Vagina (tissue), 2 donors: ENCODE data around the gene GALNT15. TPM values are rescaled to one million over a fixed set of nuclear protein-coding genes. Genes with fewer than 3 reads are reported as not detected.
A peak's percentile ranks its signal among the peaks of the same experiment; 100 is the strongest.

Experiments
- DNase-seq, 2 donors: peaks; one replicate each; pipeline ENCODE4 v3.0.0-alpha.2; 2017; ENCODE audit errors: extremely low spot score in 2 of 2
- H3K27ac ChIP-seq: fragments of 200-600 bp; sonication (generic); one replicate; pipeline ENCODE4 v1.5.1; 2019
- H3K27me3 ChIP-seq: fragments of 200-600 bp; sonication (generic); one replicate; pipeline ENCODE4 v1.5.1; 2019
- H3K36me3 ChIP-seq, 2 donors: fragments of 200-600 bp; sonication (generic); one replicate each; pipeline ENCODE4 v1.5.1; 2017 to 2019
- H3K4me1 ChIP-seq: fragments of 200-600 bp; sonication (generic); one replicate; pipeline ENCODE4 v1.5.1; 2019
- H3K4me3 ChIP-seq, 2 donors: fragments of 200-600 bp; sonication (generic); 1 replicate in 1 of 2; 2 replicates in 1 of 2; pipeline ENCODE4 v1.5.1; 2016 to 2019
- H3K9me3 ChIP-seq: fragments of 200-600 bp; sonication (generic); one replicate; pipeline ENCODE4 v1.5.1; 2019
- CTCF ChIP-seq, 3 experiments: fragments of 450-650 bp in 2 of 3; fragments of 200-600 bp in 1 of 3; sonication (generic) in 1 of 3; IDR thresholded peaks; one replicate each; pipeline ENCODE4 v1.5.1; 2017 to 2019; ENCODE audit warnings: antibody characterized with exemption in 3 of 3, mild to moderate bottlenecking in 2 of 3, moderate library complexity in 2 of 3
- POLR2A ChIP-seq, 2 donors: fragments of 450-650 bp; IDR thresholded peaks; one replicate each; pipeline ENCODE4 v1.6.1; 2017; ENCODE audit warnings: antibody characterized with exemption in 2 of 2, mild to moderate bottlenecking in 2 of 2, moderate library complexity in 2 of 2
- POLR2AphosphoS5 ChIP-seq, 2 donors: sonication (generic); formaldehyde crosslinking; IDR thresholded peaks; one replicate each; pipeline ENCODE4 v1.9.0; 2017; ENCODE audit warnings: antibody characterized with exemption in 2 of 2, mild to moderate bottlenecking in 2 of 2, low read depth in 1 of 2; ENCODE audit not compliant: insufficient read depth in 1 of 2
- intact Hi-C: fragments of 100-400 bp; cut with DNase I; formaldehyde crosslinking; loops from one replicate; pipeline ENCODE4 v1.15.1; 2023
- total RNA-seq: library from RNA; depleted of rRNA; stranded (reverse); fragments of >200 nt; gene quantifications from one replicate; pipeline ENCODE4 v1.2.3, GENCODE V29; 2016

GALNT15 gene
- total RNA-seq, 1 donor from 2014 or later = 225 TPM

- peak in 1 of 2 donors; percentile 89 for DNase-seq
- intact Hi-C loops = loop anchor here (5.0 kb wide), 1 partner anchor 37 kb away; no protein-coding TSS in a partner anchor
- H3K36me3 ChIP-seq = no peaks in the 10 kb centered on the region
- no peaks in the 10 kb centered on the region for H3K9me3 ChIP-seq
- TF ChIP-seq POLR2A (IDR thresholded peaks at IDR 0.05) (no peak), CTCF (IDR thresholded peaks at IDR 0.05) (no peak), POLR2AphosphoS5 (IDR thresholded peaks at IDR 0.05; ENCODE audit: insufficient read depth in 1 of 2, low read depth in 1 of 2) (peak in 1 of 2 donors; percentile 88)
- H3K27ac ChIP-seq = peak overlapping the region; percentile 68
- peaks cover 16% of the 10 kb centered on the region for H3K4me1 ChIP-seq
- no peaks in the 10 kb centered on the region for H3K27me3 ChIP-seq
- no peak overlapping the region for H3K4me3 ChIP-seq
Measured at GRCh38 chr3:16140116-16140893, 34.2 kb upstream of the GALNT15 start.

- intact Hi-C loops = loop anchor here (5.0 kb wide), 1 partner anchor 36 kb away; no protein-coding TSS in a partner anchor
- peak overlapping the region; percentile 68 for H3K27ac ChIP-seq
- no peak overlapping the region for H3K4me3 ChIP-seq
- H3K27me3 ChIP-seq = no peaks in the 10 kb centered on the region
- TF ChIP-seq CTCF (IDR thresholded peaks at IDR 0.05) (no peak), POLR2A (IDR thresholded peaks at IDR 0.05) (no peak), POLR2AphosphoS5 (IDR thresholded peaks at IDR 0.05; ENCODE audit: insufficient read depth in 1 of 2, low read depth in 1 of 2) (peak in 1 of 2 donors; percentile 6)
- H3K4me1 ChIP-seq = peaks cover 16% of the 10 kb centered on the region
- no peaks in the 10 kb centered on the region for H3K36me3 ChIP-seq
- H3K9me3 ChIP-seq = no peaks in the 10 kb centered on the region
- no peak for DNase-seq
Measured at GRCh38 chr3:16140894-16141285, 33.6 kb upstream of the GALNT15 start.

DNA sequence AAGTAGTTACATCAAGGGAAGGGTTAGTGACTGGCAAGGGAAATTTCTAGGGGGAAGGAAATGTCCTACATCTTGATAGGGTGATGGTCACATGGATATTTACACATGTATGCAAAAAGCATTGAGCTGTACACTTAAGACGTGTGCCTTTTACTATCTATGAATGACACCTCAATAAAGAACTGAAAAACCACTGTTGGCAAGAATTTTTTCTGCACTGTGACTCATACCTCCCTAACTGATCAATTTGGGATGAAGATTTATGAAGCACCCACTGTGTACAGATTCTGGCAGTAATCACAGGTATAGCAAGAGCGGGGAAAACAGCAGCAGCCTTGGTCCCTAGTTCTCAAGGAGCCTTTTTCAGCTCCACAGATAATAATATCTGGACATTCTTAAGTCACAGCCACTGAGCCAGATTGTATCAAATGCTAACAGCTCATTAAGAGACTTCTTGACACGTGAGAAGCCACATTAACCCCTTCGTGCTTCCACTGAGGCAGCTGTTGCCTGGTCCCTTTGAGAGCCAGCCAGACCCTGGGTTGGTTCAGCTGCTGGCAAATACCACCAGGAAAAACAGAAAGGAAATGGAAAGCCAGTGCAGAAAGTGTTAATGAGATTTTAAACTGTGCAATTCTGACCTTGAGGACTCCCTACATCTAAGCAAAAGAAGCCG is 32.0 kb upstream of the GALNT15 start:
- H3K27me3 ChIP-seq = no peaks in the 10 kb centered on the region
- H3K27ac ChIP-seq = peak overlapping the region; percentile 68
- H3K4me1 ChIP-seq = peaks cover 16% of the 10 kb centered on the region
- H3K9me3 ChIP-seq = no peaks in the 10 kb centered on the region
- DNase-seq = no peak
- no peak for TF ChIP-seq CTCF (IDR thresholded peaks at IDR 0.05)
- no peak for TF ChIP-seq POLR2A (IDR thresholded peaks at IDR 0.05)
- TF ChIP-seq POLR2AphosphoS5 (IDR thresholded peaks at IDR 0.05; ENCODE audit: insufficient read depth in 1 of 2, low read depth in 1 of 2) = no peak
- intact Hi-C loops = loop anchor here (5.0 kb wide), 1 partner anchor 35 kb away; no protein-coding TSS in a partner anchor
- no peaks in the 10 kb centered on the region for H3K36me3 ChIP-seq
- H3K4me3 ChIP-seq = no peak overlapping the region

GRCh38 chr3:16143861-16144447 is 30.5 kb upstream of the GALNT15 start:
- H3K4me3 ChIP-seq = no peak overlapping the region
- H3K27me3 ChIP-seq = no peaks in the 10 kb centered on the region
- intact Hi-C loops = loop anchor here (5.0 kb wide), 1 partner anchor 33 kb away; no protein-coding TSS in a partner anchor
- peaks cover 24% of the 10 kb centered on the region for H3K4me1 ChIP-seq
- no peak for TF ChIP-seq POLR2A (IDR thresholded peaks at IDR 0.05)
- no peak for TF ChIP-seq POLR2AphosphoS5 (IDR thresholded peaks at IDR 0.05; ENCODE audit: insufficient read depth in 1 of 2, low read depth in 1 of 2)
- no peaks in the 10 kb centered on the region for H3K9me3 ChIP-seq
- DNase-seq = no peak
- no peaks in the 10 kb centered on the region for H3K36me3 ChIP-seq
- no peak overlapping the region for H3K27ac ChIP-seq

GRCh38 chr3:16145176-16145575 is 29.3 kb upstream of the GALNT15 start:
- Histone ChIP-seq H3K27ac (no peak overlapping the region), H3K27me3 (no peaks in the 10 kb centered on the region), H3K4me1 (peaks cover 25% of the 10 kb centered on the region), H3K36me3 (no peaks in the 10 kb centered on the region), H3K9me3 (no peaks in the 10 kb centered on the region), H3K4me3 (no peak overlapping the region)
- TF ChIP-seq POLR2A (IDR thresholded peaks at IDR 0.05) = no peak
- TF ChIP-seq POLR2AphosphoS5 (IDR thresholded peaks at IDR 0.05; ENCODE audit: insufficient read depth in 1 of 2, low read depth in 1 of 2) = no peak
- no peak for TF ChIP-seq CTCF (IDR thresholded peaks at IDR 0.05)
- intact Hi-C loops = no loop called here
- no peak for DNase-seq
